ENCODE results near the gene PRDM4.

DNA sequence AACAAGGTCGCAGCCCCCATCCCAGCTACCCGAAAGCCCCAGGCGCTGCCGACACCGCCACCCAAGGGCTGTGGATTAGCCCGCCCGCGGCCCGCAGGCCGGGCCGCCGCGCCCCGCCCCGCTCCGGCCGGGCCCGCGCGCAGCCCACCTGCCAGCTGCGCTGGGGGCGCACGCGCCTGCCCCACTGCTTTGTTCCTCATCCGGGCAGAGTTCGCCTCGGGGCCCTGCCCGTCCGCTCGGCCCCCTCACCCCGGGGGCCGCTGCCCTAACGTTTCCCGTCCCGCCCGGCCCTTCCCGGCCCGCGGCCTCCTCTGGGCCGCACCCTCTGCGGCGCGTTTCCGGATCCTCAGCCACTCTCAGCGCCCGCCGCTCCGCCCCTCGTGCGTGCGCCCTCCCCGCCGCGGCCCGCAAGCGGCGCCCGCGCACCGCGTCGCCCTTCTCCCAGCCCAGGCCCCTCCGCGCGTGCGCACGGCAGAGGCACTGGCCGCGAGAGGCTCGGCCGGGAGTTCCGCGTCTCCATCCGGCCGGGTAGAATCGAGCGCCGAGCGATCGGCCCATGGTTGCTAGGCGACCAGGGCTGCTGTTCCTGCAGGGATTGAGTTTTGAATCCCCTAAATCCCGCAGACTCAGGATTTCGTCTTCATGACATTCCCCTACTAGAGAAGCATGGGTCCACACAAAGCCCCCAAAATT, at the start of gene PRDM4:
- TF ChIP-seq CTCF (IDR thresholded peaks at IDR 0.05 in 4 of 5, conservative IDR thresholded peaks at IDR 0.05 in 1 of 5) = peak in 4 of 5 experiments; percentile 33 to 60 (median 44)
- TF ChIP-seq POLR2A (IDR thresholded peaks at IDR 0.05) = peak; percentile 86 to 89
